Measurements from ENCODE around the gene LRTM2.

- TF ChIP-seq CTCF (IDR thresholded peaks at IDR 0.05; ENCODE audit: low read depth, low read length, missing input control) (no peak), TAF1 (conservative IDR thresholded peaks at IDR 0.05) (no peak), JUND (IDR thresholded peaks at IDR 0.05) (no peak), ZBTB33 (IDR thresholded peaks at IDR 0.05) (no peak), ATF3 (IDR thresholded peaks at IDR 0.05) (no peak), MAX (IDR thresholded peaks at IDR 0.05) (no peak), RXRA (IDR thresholded peaks at IDR 0.05) (no peak)
Measured at GRCh38 chr12:1814266-1814665, 6.1 kb upstream of the LRTM2 start.

Measured in liver (tissue), 3 donors.